PFSK-1 (cell line): Measurements from ENCODE around the gene SLAMF9.

Experiments
- POLR2AphosphoS5 ChIP-seq: IDR thresholded peaks from 2 replicates; pipeline ENCODE4 v1.6.1; 2012; ENCODE audit warnings: low read depth, mild to moderate bottlenecking, control low read depth, low read length, moderate library complexity
- REST ChIP-seq, 2 experiments: IDR thresholded peaks; 2 replicates each; pipeline versions ENCODE4 v1.6.1 to v1.8.0; 2011 to 2012; ENCODE audit warnings: low read depth in 2 of 2, low read length in 2 of 2, control low read depth in 1 of 2, inconsistent platforms in 1 of 2, mild to moderate bottlenecking in 1 of 2, moderate library complexity in 1 of 2; ENCODE audit not compliant: insufficient read depth in 1 of 2

- TF ChIP-seq POLR2AphosphoS5 (no peak), REST (IDR thresholded peaks at IDR 0.05; ENCODE audit: insufficient read depth in 1 of 2, low read depth in 2 of 2, low read length in 2 of 2) (no peak)
Observed at GRCh38 chr1:159931101-159931794, 22.8 kb downstream of the SLAMF9 start.
